ENCODE measurements around the gene AICDA. TPM values are rescaled to one million over a fixed set of nuclear protein-coding genes. Genes with fewer than 3 reads are reported as not detected.

AICDA gene
- not detected in 2 replicates for total RNA-seq

GRCh38 chr12:8612629-8613028, at the start of gene AICDA:
Gene AICDA (minus strand): TSS chr12:8612859. CDS start chr12:8612767, 92 bp downstream.

Other genes with a start within 250 kb of the AICDA start
- gene CLEC6A, start 156.9 kb downstream of the AICDA start, total RNA-seq = not detected in 2 replicates
- not detected in 2 replicates for gene CLEC4D, start 99.4 kb downstream of the AICDA start, total RNA-seq
- gene CLEC4E, start 72.0 kb downstream of the AICDA start, total RNA-seq = not detected in 2 replicates
- gene MFAP5, start 50.0 kb upstream of the AICDA start, total RNA-seq = 124 and 311 TPM in 2 replicates
- gene RIMKLB, start 85.1 kb upstream of the AICDA start, total RNA-seq = 31.8 and 36.6 TPM in 2 replicates
- gene A2ML1, start 209.8 kb upstream of the AICDA start, total RNA-seq = under 0.01 TPM in 1 of 2 replicates, not detected in the other

Measured in regular cardiac myocyte (primary cell).